Neural progenitor cell (in vitro differentiated cells): Measurements from ENCODE around the gene BMP8B. TPM values are rescaled to one million over a fixed set of nuclear protein-coding genes. Genes with fewer than 3 reads are reported as not detected.

Source experiments
- DNase-seq: peaks from one replicate; pipeline ENCODE4 v3.0.0-alpha.2; 2016; ENCODE audit warnings: low spot score
- H2AFZ ChIP-seq: fragments of 200-600 bp; sonication (generic); replicated peaks from 2 replicates; pipeline ENCODE4 v1.6.1; 2016; ENCODE audit warnings: antibody characterized with exemption
- H3F3A ChIP-seq: fragments of 200-600 bp; sonication (generic); 2 replicates; pipeline ENCODE4 v1.6.1; 2016; ENCODE audit warnings: antibody characterized with exemption, low read depth
- H3K27ac ChIP-seq: fragments of 200-600 bp; sonication (generic); 2 replicates; pipeline ENCODE4 v1.5.1; 2016; ENCODE audit warnings: mild to moderate bottlenecking
- H3K27me3 ChIP-seq: fragments of 200-600 bp; sonication (generic); 2 replicates; pipeline ENCODE4 v1.6.1; 2016; ENCODE audit warnings: mild to moderate bottlenecking, moderate library complexity
- H3K36me3 ChIP-seq: fragments of 200-600 bp; sonication (generic); 2 replicates; pipeline ENCODE4 v1.5.1; 2016
- H3K4me1 ChIP-seq: fragments of 200-600 bp; sonication (generic); 2 replicates; pipeline ENCODE4 v1.6.1; 2016; ENCODE audit warnings: mixed run types
- H3K4me2 ChIP-seq: fragments of 200-600 bp; sonication (generic); 2 replicates; pipeline ENCODE4 v1.6.1; 2016
- H3K4me3 ChIP-seq: fragments of 200-600 bp; sonication (generic); 2 replicates; pipeline ENCODE4 v1.5.1; 2016
- H3K79me2 ChIP-seq: fragments of 200-600 bp; sonication (generic); 2 replicates; pipeline ENCODE4 v1.6.1; 2016; ENCODE audit warnings: low read depth
- H3K9ac ChIP-seq: fragments of 200-600 bp; sonication (generic); 2 replicates; pipeline ENCODE4 v1.6.1; 2016
- H3K9me3 ChIP-seq: fragments of 200-600 bp; sonication (generic); 2 replicates; pipeline ENCODE4 v1.5.1; 2016; ENCODE audit warnings: low read depth
- H4K20me1 ChIP-seq: fragments of 200-600 bp; sonication (generic); 2 replicates; pipeline ENCODE4 v1.6.1; 2016; ENCODE audit warnings: low read depth
- H3K27ac Mint-ChIP-seq: 3 replicates; pipeline ENCODE4 v1.8.0; 2021; ENCODE audit warnings: mixed read lengths
- H3K27me3 Mint-ChIP-seq: 2 replicates; pipeline ENCODE4 v1.8.0; 2022; ENCODE audit warnings: low read depth, mild to moderate bottlenecking, inconsistent platforms, moderate library complexity, mixed read lengths; ENCODE audit not compliant: insufficient read depth
- H3K36me3 Mint-ChIP-seq: 3 replicates; pipeline ENCODE4 v1.8.0; 2021; ENCODE audit warnings: mixed read lengths
- H3K4me1 Mint-ChIP-seq: 3 replicates; pipeline ENCODE4 v1.8.0; 2021; ENCODE audit warnings: mixed read lengths
- H3K4me3 Mint-ChIP-seq: 3 replicates; pipeline ENCODE4 v1.8.0; 2021; ENCODE audit warnings: mild to moderate bottlenecking, moderate library complexity, mixed read lengths
- H3K9me3 Mint-ChIP-seq: 3 replicates; pipeline ENCODE4 v1.8.0; 2020; ENCODE audit warnings: mixed read lengths
- CTCF ChIP-seq: fragments of 200-600 bp; sonication (generic); IDR thresholded peaks from 2 replicates; pipeline ENCODE4 v1.5.1; 2017; ENCODE audit warnings: antibody characterized with exemption, mild to moderate bottlenecking
- EZH2 ChIP-seq: fragments of 200-600 bp; sonication (generic); IDR thresholded peaks from 2 replicates; pipeline ENCODE4 v1.6.1; 2017; ENCODE audit warnings: antibody characterized with exemption, mild to moderate bottlenecking, moderate library complexity
- EZH2phosphoT487 ChIP-seq: fragments of 200-600 bp; sonication (generic); IDR thresholded peaks from 2 replicates; pipeline ENCODE4 v1.6.1; 2017; ENCODE audit warnings: antibody characterized with exemption
- total RNA-seq: library from RNA; depleted of rRNA; stranded (reverse); fragments of >200 nt; gene quantifications from 2 replicates; pipeline ENCODE4 v1.2.3, GENCODE V29; 2015; ENCODE audit warnings: low replicate concordance

The BMP8B gene
- total RNA-seq, 1 donor from 2014 or later: 0.24 TPM

DNA sequence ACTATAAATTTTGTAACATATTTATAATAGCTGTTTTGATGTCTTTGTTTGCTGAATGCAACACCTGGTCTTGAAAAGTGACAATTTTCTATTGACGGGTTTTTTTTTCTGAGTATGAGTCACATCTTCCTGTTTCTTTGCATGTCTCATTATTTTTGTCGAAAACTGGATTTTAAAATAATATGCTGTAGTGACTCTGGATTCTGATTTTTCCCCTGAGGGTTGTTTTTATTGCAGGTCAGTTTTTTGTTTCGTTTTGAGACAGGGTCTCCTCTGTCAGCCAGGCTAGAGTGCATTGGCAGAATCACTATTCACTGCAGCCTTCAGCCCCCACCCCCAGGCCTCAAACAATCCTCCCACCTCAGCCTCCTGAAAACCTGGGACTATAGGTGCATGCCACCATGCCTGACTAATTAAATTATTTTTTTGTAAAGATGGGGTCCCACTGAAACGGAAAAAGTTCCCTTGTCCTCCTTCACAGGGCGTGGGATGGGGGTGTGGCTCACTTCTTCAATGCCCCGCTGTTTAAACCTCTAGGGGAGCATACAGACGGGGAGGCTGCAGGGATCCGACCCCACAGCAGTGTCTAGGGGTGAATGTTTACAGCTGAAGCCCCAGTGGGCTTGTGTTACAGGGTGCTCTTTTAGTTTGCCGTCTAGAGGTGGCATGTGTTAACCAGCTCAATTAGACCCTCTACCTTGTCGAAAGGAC is 61.3 kb downstream of the BMP8B start:
- Histone ChIP-seq H2AFZ (no peak overlapping the region), H3K4me3 (no peak overlapping the region), H3K27me3 (peaks cover 100% of the 10 kb centered on the region), H3F3A (no peaks in the 10 kb centered on the region), H3K36me3 (no peaks in the 10 kb centered on the region), H3K27ac (no peak overlapping the region), H3K4me2 (no peak overlapping the region), H4K20me1 (no peaks in the 10 kb centered on the region), H3K9me3 (no peaks in the 10 kb centered on the region), H3K9ac (no peak overlapping the region), H3K4me1 (no peaks in the 10 kb centered on the region), H3K79me2 (no peaks in the 10 kb centered on the region)
- no peaks in the 10 kb centered on the region for H3K9me3 Mint-ChIP-seq
- no peak overlapping the region for H3K4me3 Mint-ChIP-seq
- DNase-seq: no peak
- TF ChIP-seq CTCF (no peak), EZH2 (peak; percentile 47), EZH2phosphoT487 (no peak)
- no peaks in the 10 kb centered on the region for H3K4me1 Mint-ChIP-seq
- H3K36me3 Mint-ChIP-seq: no peaks in the 10 kb centered on the region
- H3K27me3 Mint-ChIP-seq: peaks cover 38% of the 10 kb centered on the region
- no peak overlapping the region for H3K27ac Mint-ChIP-seq

DNA sequence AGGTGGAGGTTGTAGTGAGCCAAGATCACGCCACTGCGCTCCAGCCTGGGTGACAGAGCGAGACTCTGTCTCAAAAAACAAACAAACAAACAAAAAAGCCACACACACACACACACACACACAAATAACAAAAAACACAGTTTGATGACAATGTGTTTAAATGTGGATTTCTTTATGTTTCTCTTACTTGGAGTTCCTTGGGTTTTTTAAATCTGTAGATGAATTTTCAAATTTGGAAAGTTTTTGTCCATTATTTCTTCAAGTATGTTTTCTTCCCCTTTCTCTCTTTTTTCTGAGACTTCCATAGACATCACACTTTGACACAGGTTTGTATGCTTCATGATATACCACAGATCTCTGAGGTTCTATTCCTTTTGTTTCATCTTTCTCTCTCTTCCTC is 62.1 kb downstream of the BMP8B start:
- no peaks in the 10 kb centered on the region for H3F3A ChIP-seq
- no peak overlapping the region for H3K27ac ChIP-seq
- Mint-ChIP-seq H3K27me3 (peaks cover 39% of the 10 kb centered on the region), H3K4me1 (no peaks in the 10 kb centered on the region), H3K4me3 (no peak overlapping the region), H3K36me3 (no peaks in the 10 kb centered on the region), H3K27ac (no peak overlapping the region), H3K9me3 (no peaks in the 10 kb centered on the region)
- H3K4me3 ChIP-seq: no peak overlapping the region
- H3K36me3 ChIP-seq: no peaks in the 10 kb centered on the region
- no peak overlapping the region for H3K9ac ChIP-seq
- no peak for DNase-seq
- no peaks in the 10 kb centered on the region for H3K79me2 ChIP-seq
- H2AFZ ChIP-seq: no peak overlapping the region
- H4K20me1 ChIP-seq: no peaks in the 10 kb centered on the region
- peaks cover 100% of the 10 kb centered on the region for H3K27me3 ChIP-seq
- no peaks in the 10 kb centered on the region for H3K4me1 ChIP-seq
- TF ChIP-seq EZH2: no peak
- no peak for TF ChIP-seq EZH2phosphoT487
- H3K4me2 ChIP-seq: no peak overlapping the region
- H3K9me3 ChIP-seq: no peaks in the 10 kb centered on the region

- no peak for DNase-seq
- Histone ChIP-seq H3K27me3 (peaks cover 99% of the 10 kb centered on the region), H3K79me2 (no peaks in the 10 kb centered on the region), H3K4me2 (no peak overlapping the region), H4K20me1 (no peaks in the 10 kb centered on the region), H3F3A (no peaks in the 10 kb centered on the region), H3K36me3 (no peaks in the 10 kb centered on the region), H3K4me3 (no peak overlapping the region), H3K27ac (no peak overlapping the region), H3K9ac (no peak overlapping the region), H3K4me1 (no peaks in the 10 kb centered on the region), H2AFZ (no peak overlapping the region), H3K9me3 (no peaks in the 10 kb centered on the region)
- peaks cover 26% of the 10 kb centered on the region for H3K27me3 Mint-ChIP-seq
- no peaks in the 10 kb centered on the region for H3K9me3 Mint-ChIP-seq
- no peaks in the 10 kb centered on the region for H3K36me3 Mint-ChIP-seq
- H3K27ac Mint-ChIP-seq: no peak overlapping the region
- TF ChIP-seq EZH2phosphoT487: no peak
- TF ChIP-seq EZH2: no peak
- TF ChIP-seq CTCF: no peak
- H3K4me3 Mint-ChIP-seq: no peak overlapping the region
- peaks cover 3% of the 10 kb centered on the region for H3K4me1 Mint-ChIP-seq
These were observed 66.2 kb downstream of the BMP8B start for GRCh38 chr1:39722495-39722894.

DNA sequence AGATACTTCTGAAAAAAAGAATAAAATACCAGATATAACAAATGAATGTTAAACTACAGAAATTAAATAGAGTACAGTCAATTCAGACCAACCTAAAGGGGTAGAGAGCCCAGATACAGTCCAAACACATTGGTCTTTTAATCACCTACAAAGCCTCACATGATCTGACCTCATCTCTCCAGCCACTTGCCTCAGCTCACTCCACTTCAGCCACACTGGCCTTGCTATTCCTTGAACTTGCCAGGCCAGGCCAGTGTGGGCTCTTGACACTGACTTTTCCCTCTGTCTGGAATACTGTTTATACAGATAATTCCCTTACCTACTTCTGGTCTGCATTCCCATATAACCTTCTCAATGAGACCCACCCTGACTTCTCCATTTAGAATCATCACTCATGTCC is 67.0 kb downstream of the BMP8B start:
- H3K36me3 ChIP-seq: no peaks in the 10 kb centered on the region
- H3F3A ChIP-seq: no peaks in the 10 kb centered on the region
- no peak for DNase-seq
- H3K4me2 ChIP-seq: no peak overlapping the region
- Mint-ChIP-seq H3K4me3 (no peak overlapping the region), H3K4me1 (peaks cover 3% of the 10 kb centered on the region), H3K27me3 (peaks cover 25% of the 10 kb centered on the region), H3K36me3 (no peaks in the 10 kb centered on the region), H3K9me3 (no peaks in the 10 kb centered on the region), H3K27ac (no peak overlapping the region)
- H3K27me3 ChIP-seq: peaks cover 99% of the 10 kb centered on the region
- no peak overlapping the region for H2AFZ ChIP-seq
- TF ChIP-seq EZH2phosphoT487: no peak
- TF ChIP-seq EZH2: no peak
- no peak for TF ChIP-seq CTCF
- H3K9ac ChIP-seq: no peak overlapping the region
- H3K79me2 ChIP-seq: no peaks in the 10 kb centered on the region
- no peak overlapping the region for H3K4me3 ChIP-seq
- no peaks in the 10 kb centered on the region for H3K4me1 ChIP-seq
- H3K27ac ChIP-seq: no peak overlapping the region
- H4K20me1 ChIP-seq: no peaks in the 10 kb centered on the region
- no peaks in the 10 kb centered on the region for H3K9me3 ChIP-seq
